ENCODE data around the gene RRAD.

The RRAD gene

DNA sequence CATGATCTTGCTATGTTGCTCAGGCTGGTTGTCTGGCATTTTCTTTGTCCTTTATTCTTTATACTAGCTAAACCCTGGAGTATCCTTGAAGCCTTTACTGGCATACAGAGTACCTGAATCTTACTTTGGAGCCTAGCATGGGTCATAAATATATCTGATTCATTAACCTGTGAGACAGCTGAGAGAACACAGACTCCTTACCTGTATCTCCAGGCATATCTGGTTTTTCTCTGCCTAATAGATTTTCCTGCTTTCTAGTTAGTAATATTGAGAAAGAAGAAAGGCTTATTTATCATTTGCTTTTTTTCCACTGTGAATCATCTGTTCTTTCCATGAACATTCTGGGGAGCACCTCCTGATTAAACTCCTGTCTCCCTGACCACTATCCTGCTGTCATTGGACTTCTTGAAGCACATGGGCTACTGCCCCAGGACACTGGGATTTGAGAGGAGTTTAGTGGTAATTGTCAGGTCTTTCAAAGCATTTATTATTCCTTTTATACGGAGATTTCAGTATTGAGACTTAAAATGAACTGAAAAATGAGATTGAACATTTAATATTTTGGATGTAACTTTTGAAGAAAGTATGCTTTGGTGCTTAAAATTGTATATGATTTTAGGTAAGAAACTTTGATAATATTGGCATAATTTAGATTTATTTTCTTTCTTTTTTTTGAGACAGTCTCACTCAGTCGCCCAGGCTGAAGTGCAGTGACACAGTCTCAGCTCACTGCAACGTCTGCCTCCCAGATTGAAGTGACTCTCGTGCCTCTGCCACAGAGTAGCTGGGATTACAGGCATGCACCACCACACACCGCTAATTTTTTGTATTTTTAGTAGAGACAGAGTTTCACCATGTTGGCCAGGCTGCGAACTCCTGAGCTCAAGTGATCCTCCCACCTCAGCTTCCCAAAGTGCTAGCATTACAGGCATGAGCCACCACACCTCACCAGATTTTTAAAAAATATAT, 36.4 kb downstream of the RRAD start:
- TF ChIP-seq GATA1 (IDR thresholded peaks at IDR 0.05; ENCODE audit: low read depth, low read length): no peak
- no peak for DNase-seq

DNA sequence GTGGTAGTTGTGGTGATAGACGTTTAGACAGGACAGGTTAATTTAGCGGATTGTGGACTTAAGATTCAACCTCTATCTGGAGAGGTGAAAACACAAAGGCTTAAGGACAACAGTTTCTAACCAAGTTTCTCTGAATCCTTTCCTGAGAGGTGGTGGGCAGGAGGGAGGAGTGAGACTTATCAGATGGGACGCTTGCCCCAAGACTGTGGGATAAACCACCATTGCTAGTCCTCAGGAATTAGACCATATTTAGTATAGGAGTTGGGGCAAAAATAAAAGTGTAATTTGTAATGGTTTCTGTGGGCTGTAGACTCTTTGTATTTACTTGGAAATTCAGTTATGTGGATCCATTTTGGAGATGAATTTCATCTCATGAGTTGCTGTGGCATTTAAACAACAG, 38.4 kb downstream of the RRAD start:
- TF ChIP-seq POLR2A (IDR thresholded peaks at IDR 0.05; ENCODE audit: low read length) (no peak), GATA1 (IDR thresholded peaks at IDR 0.05; ENCODE audit: low read depth, low read length) (no peak)

DNA sequence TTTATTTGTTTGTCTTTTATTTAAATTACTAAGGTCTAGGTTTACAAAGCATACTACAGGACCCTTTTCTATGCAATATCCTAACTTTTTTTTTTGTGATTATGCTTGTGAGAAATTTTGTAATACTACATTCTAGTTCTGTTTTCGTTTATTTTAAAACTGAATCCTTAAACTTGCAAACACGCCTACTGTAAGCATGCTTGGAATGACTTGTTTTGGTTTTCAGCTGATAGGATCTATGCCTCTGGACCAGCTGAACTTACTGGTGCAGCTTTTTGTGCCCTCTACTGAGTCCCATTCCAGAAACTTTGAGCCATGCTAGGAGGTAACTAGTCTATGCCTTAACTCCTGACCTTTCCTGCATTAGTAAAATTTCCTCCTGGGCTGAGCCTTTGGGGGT, 39.0 kb downstream of the RRAD start:
- TF ChIP-seq GATA1 (IDR thresholded peaks at IDR 0.05; ENCODE audit: low read depth, low read length): no peak
- TF ChIP-seq POLR2A (IDR thresholded peaks at IDR 0.05; ENCODE audit: low read length): no peak
- DNase-seq: no peak

More for the DNA sequence above, 38.4 kb downstream of the RRAD start:
- no peak for DNase-seq

DNA sequence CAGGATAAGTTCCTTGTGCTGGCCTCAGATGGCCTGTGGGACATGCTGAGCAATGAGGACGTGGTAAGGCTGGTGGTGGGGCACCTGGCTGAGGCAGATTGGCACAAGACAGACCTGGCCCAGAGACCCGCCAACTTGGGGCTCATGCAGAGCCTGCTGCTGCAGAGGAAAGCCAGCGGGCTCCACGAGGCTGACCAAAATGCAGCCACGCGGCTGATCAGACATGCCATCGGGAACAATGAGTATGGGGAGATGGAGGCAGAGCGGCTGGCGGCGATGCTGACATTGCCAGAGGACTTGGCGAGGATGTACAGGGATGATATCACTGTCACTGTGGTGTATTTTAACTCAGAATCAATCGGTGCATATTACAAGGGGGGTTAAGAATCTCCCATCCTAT, 39.8 kb downstream of the RRAD start:
- no peak for DNase-seq
- TF ChIP-seq POLR2A (IDR thresholded peaks at IDR 0.05; ENCODE audit: low read length): no peak
- TF ChIP-seq GATA1 (IDR thresholded peaks at IDR 0.05; ENCODE audit: low read depth, low read length): no peak

DNA sequence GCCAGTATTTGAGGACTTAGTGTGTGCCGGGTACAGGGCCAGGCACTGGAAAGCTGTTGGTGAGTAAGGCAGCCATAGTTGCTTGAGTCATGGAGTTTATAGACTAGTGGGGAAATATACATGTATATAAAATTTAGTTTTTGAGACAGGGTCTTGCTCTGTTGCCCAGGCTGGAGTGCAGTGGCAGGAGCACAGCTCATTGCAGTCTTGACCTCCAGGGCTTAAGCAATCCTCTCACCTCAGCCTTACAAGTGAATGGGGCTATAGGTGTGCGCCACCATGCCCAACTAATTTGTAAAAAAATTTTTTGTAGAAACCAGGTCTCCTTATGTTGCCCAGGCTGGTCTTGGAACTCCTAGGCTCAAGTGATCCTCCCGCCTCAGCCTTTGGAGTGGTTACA, 42.6 kb downstream of the RRAD start:
- TF ChIP-seq POLR2A (IDR thresholded peaks at IDR 0.05; ENCODE audit: low read length) (no peak), GATA1 (IDR thresholded peaks at IDR 0.05; ENCODE audit: low read depth, low read length) (no peak)
- DNase-seq: no peak

DNA sequence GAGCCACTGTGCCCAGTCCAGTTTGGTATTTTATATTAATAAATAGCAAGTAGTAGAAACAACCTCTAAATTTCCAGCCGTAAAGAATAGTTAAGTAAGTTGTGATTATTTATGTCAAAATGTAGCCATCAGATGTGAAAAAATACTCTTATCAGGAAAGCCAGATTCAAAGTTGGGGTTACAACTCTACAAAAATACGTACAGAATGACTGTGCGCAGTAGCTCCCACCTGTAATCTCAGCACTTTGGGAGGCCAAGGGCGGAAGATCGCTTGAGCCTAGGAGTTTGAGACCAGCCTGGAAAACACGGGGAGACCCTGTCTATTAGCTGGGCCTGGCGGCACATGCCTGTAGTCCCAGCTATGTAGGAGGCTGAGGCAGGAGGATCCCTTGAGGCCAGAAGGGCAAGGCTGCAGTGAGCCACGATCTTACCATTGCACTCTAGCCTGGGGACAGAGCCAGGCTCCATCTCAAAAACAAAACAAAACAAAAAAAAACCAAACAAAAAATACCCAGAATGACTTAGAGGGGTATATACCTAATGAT, 43.3 kb downstream of the RRAD start:
- TF ChIP-seq GATA1 (IDR thresholded peaks at IDR 0.05; ENCODE audit: low read depth, low read length) (no peak), POLR2A (IDR thresholded peaks at IDR 0.05; ENCODE audit: low read length) (no peak)
- no peak for DNase-seq

DNA sequence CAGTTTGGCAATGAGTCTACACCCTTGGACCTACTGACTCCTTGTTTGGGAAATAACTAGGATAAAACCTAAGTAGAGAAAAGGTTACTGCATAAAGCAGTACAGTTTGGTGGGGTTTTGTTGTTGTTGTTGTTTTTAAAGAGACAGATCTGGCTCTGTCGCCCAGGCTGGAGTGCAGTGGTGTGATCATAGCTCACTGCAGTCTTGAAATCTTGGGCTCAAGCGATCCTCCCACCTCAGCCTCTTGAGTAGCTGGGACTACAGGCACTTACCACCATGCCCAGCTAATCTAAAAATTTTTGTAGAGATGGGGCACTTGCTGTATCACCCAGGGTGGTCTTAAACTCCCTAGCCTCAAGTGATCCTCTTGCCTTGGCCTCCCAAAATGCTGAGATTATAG, 43.8 kb downstream of the RRAD start:
- DNase-seq: no peak
- no peak for TF ChIP-seq GATA1 (IDR thresholded peaks at IDR 0.05; ENCODE audit: low read depth, low read length)

DNA sequence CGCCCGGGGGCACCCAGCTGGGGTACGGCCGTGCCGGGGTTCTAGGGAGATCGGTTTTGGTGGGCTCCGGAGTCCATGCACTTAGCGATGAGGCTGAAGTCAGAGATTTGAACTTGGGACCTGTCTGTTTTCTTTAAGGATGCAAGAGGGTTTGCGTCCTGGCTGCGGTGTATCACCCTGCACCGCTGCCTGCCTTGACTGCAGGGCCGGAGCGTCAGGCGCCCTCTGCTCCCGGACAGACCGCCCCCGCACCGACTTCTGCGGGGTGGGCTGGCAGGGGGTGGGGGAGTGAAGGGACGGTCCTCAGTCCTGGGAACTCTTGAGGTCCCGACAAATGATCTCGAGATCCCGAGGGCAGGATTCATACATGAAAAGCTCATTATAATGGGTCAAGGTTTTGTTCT, 44.3 kb downstream of the RRAD start:
- no peak for DNase-seq
- TF ChIP-seq GATA1 (IDR thresholded peaks at IDR 0.05; ENCODE audit: low read depth, low read length) (no peak), POLR2A (IDR thresholded peaks at IDR 0.05; ENCODE audit: low read length) (no peak)

DNA sequence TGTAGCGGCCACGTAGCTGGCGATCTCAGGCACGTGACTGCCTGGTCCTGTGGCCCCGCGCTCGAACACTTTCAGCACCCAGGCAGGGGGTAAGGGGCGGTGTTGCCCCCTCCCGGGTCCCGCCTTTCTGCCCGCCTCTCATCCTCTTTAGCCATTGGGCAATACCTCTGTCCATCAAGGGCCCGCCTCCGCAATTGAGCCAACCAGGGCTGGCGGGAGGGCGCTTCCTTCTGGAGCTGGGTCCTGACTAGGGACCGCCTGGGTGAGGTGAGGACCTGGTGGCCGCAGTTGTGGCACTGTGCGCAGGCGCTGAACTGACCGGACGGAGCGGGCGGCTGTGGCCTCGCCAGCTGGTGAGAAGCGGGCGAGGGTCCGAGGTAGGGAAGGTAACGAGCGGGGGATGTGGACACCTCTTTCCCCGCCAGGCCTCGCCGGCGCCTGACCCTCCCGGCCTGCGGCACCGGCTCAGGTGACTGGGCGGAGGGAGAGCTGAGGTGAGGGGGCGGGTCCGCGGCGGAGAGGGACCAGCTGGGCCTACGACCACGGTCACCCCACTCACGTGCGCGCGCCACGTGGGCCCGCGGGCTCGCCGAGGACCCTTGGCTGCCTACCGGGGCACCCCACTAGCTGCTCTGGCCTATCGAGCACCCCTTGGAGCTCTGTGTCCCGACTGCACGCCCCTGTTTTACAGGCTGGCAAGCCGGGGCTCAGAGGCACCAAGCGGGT, 44.9 kb downstream of the RRAD start, which contains the start of gene PDP2:
PDP2 (plus strand) TSS at position 228 of the 726 bp plus-strand sequence. CDS start 3,770 bp downstream, outside the sequence.
- peak; percentile 93 to 95 for DNase-seq
- TF ChIP-seq GATA1 (IDR thresholded peaks at IDR 0.05; ENCODE audit: low read depth, low read length) (no peak), POLR2A (IDR thresholded peaks at IDR 0.05; ENCODE audit: low read length) (peak; percentile 70)

DNA sequence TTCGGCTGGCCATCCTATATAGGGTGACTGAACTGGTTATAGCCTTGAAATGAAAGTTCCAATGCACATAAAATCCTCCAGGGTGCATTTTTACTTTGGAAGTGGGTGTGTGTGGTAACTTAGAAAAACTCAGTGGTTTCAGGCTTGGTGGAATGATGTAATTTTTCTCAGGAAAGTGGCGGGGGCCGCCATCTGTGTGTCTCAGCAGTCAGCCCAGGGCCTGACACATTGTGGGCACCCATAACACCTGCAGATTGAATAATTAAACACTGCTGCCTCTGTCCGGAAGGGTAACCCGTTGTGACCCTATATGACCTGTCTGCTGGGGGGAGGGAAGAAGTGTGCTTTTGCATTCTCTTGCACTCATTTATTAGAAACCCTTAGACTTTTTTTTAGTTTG, 47.3 kb downstream of the RRAD start:
- TF ChIP-seq GATA1 (IDR thresholded peaks at IDR 0.05; ENCODE audit: low read depth, low read length): no peak
- TF ChIP-seq POLR2A (IDR thresholded peaks at IDR 0.05; ENCODE audit: low read length): no peak
- DNase-seq: no peak

DNA sequence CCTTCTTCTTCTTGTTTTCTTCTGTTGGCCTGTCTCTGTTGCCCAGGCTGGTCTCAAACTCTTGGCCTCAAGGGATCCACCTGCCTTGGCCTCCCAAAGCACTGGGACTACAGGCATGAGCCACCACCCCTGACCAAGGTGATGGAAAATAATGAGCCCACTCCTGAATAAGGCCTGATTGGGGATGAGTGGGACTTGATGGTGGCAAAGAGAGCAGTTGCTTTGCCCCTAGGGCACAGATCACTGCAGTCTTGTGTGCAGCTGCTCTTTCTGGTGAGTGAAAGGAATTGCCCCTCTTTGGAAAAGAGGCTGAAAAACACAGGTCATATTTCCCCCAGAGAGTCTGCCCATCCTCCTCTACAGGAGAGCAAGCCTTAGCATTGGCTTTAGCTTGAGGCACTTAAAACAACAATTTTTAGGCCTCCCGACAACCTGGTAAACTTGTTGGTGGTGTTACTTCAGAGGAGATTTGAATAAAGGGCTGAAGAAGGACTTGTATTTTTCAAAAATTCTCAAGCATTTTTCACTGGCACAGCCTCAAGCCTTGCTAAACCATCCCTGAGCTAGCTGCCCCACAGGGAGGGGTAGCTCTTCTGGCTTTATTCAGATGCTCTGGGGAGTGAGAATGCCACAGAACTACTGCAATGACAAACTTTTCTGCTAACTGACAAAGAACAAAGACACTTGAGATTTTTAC, 51.1 kb downstream of the RRAD start:
- no peak for TF ChIP-seq GATA1 (IDR thresholded peaks at IDR 0.05; ENCODE audit: low read depth, low read length)
- TF ChIP-seq POLR2A (IDR thresholded peaks at IDR 0.05; ENCODE audit: low read length): no peak
- no peak for DNase-seq

DNA sequence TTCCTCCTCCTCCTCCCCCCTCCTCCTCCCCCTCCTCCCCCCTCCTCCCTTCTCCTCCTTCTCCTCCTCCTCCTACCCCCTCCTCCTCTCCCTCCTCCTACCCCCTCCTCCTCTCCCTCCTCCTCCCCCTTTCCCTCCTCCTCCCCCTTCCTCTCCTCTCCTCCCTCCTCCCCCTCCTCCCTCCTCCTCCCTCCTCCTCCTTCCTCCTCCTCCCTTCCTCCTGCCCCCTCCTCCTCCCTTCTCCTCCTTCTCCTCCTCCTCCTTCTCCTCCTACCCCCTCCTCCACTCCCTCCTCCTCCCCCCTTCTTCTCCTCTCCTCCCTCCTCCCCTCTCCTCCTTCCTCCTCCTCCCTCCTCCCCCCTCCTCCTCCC, 51.7 kb downstream of the RRAD start:
- no peak for DNase-seq
- TF ChIP-seq POLR2A (IDR thresholded peaks at IDR 0.05; ENCODE audit: low read length) (no peak), GATA1 (IDR thresholded peaks at IDR 0.05; ENCODE audit: low read depth, low read length) (no peak)

DNA sequence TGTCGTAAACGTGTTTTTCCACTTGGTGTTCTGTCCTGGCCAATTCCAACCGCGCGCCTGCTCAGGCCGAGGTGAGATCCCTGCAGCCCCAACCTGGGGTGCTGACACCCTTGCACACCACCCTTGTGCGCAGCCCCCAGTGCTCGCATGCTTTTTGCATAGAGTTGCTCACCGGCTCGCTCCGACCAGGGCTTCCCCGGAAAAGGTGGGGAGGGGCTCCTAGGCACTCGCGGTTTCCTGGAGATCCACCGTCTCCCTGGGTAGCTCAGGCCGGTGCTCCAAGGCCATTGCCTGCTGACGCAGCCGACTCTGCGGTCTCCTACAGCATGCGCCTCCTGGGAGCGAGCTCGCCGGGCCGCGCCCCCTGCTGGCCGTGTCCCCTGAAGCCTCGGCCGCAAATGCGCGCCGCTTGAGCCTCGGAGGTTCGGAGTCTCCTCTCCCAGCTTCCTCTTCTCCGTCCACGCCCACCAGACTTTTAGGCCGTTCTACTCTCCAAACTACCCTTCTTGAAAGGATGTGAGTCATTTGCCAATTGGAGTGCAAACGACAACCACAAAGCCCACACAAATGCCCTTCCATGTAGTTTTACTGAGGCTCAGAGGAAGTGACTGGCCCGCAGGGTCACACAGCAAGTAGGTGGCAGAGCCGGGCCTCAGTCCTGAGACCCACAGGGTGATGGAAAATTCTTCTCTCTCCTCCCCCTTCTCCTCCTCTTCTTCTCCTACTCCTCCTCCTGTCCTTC, 52.2 kb downstream of the RRAD start:
- TF ChIP-seq GATA1 (IDR thresholded peaks at IDR 0.05; ENCODE audit: low read depth, low read length): no peak
- TF ChIP-seq POLR2A (IDR thresholded peaks at IDR 0.05; ENCODE audit: low read length): no peak
- DNase-seq: peak; percentile 85 to 90

Data from erythroblast (primary cell).